Left cardiac atrium (tissue), 4 donors: Measurements from ENCODE around the gene LRRC42. TPM values are rescaled to one million over a fixed set of nuclear protein-coding genes. Genes with fewer than 3 reads are reported as not detected.
A peak's percentile ranks its signal among the peaks of the same experiment; 100 is the strongest.

Source experiments
- ATAC-seq, 2 donors: fragments of 200-7000 bp; cut with Tn5 transposase; one replicate each; pipeline ENCODE4 v1.9.1; 2020; ENCODE audit warnings: mild to moderate bottlenecking in 2 of 2, moderate library complexity in 2 of 2
- DNase-seq: peaks from one replicate; pipeline ENCODE4 v3.0.0-alpha.2; 2020
- intact Hi-C, 2 donors: fragments of 100-400 bp; cut with DNase I; formaldehyde crosslinking; loops; one replicate each; pipeline versions ENCODE4 v1.14.1 to v1.15.1; 2022 to 2023
- long read RNA-seq: library from polyadenylated mRNA; unstranded; transcript quantifications from one replicate; pipeline ENCODE4 v2.0.0, GENCODE V29; 2021
- total RNA-seq, 2 donors: library from RNA; stranded (reverse); fragmentation: NEBNext Ultra II Directional; extraction: Animal tissue kit (Norgen Biotek cat#: 25700); gene quantifications; one replicate each; pipeline ENCODE4 v1.2.1, GENCODE V29; 2021
- donor health status: DM: no; HTN: yes; CAD: no.
- donor health status: DM: no; HTN: yes; CAD: no; lungs with severe emphysema.
- donor health status: DM: yes; HTN: yes; CAD: no.
- donor health status: Dilated cardiomyopathy.

LRRC42 gene, protein sequence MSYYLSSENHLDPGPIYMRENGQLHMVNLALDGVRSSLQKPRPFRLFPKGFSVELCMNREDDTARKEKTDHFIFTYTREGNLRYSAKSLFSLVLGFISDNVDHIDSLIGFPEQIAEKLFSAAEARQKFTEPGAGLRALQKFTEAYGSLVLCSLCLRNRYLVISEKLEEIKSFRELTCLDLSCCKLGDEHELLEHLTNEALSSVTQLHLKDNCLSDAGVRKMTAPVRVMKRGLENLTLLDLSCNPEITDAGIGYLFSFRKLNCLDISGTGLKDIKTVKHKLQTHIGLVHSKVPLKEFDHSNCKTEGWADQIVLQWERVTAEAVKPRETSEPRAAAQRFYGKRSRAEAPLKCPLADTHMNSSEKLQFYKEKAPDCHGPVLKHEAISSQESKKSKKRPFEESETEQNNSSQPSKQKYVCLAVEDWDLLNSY
- 10 to 100 TPM; 13.5 to 17.9 TPM for total RNA-seq
- long read RNA-seq, transcript LRRC42-201 (8 exons, 1,727 nt) = minor isoform, 8 of 21 reads
- long read RNA-seq, transcript LRRC42-203 (9 exons, 2,037 nt) = major isoform, 9 of 21 reads
- long read RNA-seq, partial matches to known transcripts = 1 of 21 reads
- long read RNA-seq, other reads (novel, unspliced or antisense) = 3 of 21 reads

DNA sequence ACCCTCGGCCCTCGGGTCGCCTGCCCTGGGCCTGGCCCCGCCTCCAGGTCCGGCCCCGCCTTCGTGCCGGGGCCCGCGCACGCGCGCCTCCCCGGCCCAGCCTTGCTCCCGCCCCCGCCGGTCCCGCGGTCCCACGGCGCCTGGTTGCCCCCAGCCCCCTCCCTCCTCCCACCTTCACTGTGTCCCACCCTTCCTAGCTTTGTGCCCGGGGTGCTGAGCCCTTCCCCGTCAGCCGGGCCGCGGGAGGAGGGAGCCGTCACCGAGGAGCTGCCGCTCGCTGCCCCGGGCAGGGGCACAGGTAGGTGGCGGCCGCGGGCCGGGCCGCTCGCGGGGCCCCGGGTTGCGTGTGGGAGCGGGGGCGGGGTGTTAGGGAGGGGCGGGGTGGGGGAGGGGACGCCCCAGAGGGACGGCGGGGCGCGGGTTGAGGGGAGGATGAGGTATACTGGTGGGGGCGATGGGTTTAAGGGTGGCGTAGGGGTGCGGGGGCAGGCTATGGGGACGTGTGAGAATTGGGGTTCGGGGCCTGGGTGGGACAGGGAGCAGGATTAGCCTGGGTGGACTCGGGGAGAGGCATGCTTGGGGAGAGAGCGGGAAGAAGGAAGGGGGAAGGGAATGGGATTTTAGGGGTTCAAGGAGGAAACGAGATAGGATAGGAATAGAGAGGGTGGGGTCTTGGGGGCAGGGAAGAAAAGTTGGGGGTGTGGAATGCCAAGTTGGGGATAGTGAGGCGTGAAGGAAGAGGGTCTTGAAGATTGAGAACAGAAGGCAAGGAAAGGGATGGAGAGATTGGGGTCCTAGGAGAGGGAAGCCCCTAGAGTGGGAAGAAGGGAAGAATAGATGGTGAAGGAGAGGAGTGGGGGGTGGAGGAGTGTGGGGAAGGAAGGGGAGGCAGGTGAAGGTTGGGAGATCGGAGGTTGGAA is at the start of gene LRRC42:
Gene LRRC42 (plus strand): TSS at position 99 of the 920 bp plus-strand sequence. CDS start 5,650 bp downstream, outside the sequence.
- intact Hi-C loops = loop anchor here in 1 of 2 donors (5.0 kb wide), 1 partner anchor 59 kb away; the partner anchor contains the start of gene YIPF1

DNA sequence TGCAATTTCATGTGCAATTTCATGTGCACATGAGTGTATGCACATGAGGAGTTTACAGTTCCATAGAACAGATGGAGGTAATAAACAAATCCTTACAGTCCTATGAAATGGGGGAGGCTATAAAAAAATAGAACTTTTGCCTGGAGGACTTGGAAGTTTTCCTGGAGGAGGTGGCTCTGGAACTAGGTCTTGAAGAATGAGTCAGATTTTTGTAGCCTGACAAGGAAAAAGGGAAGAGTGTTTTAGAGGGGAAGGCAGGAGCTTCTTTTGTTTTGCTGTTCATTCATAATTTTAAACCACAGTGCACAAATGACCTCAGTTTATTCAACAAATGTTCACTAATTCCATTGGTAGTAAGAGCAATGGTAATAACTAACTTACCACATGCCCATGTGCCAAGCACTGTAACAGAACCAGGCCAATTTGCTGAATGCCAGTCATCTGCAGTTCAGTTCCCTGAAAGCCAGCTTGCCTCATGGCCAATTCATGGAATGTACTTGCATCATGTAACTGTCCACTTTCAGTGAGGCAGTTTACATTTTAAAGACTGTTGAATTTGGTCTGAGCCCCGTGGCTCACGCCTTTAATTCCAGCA is 49.4 kb upstream of the LRRC42 start:
- ATAC-seq (peak in 1 of 2 donors; percentile 55), DNase-seq (no peak)
- intact Hi-C loops = no loop called here

More for the DNA sequence above, at the start of gene LRRC42:
- ATAC-seq (peak; percentile 88 to 91), DNase-seq (no peak)

DNA sequence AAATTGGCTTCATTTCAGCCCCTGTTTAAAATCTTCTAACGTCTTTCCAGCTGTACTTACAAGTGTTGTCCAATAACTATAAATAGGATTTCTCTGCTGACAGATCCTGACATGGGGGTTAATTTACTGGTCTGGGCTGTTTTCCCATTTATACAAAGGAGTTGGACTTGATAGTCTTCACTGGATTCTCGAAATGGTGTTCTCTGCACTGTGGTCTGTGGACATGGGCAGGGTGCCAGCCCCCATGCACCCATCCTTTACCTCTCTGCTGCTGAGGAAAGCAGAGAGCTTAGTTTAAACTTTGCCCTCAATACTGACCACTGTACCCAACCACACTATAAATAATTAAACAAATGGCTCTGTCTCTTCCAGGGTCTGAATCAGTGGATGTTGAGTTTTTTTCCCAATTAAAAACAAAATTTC is 46.9 kb upstream of the LRRC42 start:
- intact Hi-C loops = no loop called here
- peak; percentile 51 to 58 for ATAC-seq

DNA sequence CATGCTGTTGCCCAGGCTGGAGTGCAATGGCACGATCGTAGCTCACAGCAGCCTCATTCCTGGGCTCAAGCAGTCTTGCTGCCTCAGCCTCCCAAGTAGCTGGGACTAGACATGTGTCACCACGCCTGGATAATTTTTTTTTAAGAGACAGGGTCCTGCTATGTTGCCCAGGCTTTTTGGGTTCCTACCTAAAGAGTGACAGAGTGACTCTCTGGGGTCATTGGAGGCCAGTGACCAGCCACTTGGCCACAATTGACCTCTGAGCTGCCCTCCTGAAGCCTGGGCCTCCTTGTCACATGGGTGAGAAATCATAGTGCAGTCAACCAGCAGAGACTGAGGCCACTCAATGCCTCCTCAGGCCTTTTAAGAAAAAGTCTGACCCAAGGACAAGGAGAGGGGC is 46.4 kb upstream of the LRRC42 start:
- intact Hi-C loops = no loop called here
- DNase-seq (no peak), ATAC-seq (no peak)

More for the DNA sequence above, 46.9 kb upstream of the LRRC42 start:
- no peak for DNase-seq

DNA sequence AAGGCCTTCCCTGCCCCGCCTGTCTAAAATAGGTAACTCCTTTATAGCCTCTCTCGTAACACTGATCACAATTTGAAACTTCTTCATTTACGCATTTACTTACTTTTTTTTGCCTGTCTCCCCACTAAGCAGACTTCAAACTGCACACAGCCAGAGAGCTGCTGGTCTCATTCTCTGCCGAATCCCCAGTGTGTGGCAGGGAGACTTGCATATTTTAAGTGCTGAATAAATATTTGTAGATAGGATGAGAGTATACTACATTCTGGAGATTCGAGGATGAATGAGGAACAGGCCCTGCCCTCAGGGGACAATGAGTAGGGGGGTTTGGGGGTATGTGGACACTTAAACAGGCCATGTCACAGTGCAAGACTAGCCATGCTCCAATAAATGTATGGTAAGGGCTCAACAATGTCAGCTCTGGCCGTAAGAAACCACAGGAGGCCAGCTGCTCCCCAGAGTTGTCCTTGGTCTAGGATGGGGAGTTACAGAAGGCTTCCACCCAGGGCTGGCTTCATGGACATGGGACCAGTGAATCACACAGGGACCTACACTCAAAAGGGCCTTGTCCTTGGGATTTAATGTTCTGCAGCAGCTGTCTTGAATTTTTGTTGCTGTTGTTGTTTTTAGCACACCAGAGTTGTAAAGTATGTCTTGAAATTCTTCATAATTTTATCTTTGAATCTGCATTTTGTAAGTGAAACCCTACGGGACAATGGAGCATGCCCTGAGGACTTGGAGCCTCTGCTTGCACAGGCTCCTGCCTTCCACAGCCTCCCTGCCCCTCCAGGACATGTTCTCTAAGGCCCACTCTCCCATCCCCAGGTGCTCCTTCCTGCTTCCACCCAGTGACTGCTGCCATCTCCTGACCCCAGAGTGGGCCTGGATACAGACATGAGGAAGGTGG is 43.7 kb upstream of the LRRC42 start:
- DNase-seq = no peak
- intact Hi-C loops = no loop called here
- ATAC-seq = no peak

DNA sequence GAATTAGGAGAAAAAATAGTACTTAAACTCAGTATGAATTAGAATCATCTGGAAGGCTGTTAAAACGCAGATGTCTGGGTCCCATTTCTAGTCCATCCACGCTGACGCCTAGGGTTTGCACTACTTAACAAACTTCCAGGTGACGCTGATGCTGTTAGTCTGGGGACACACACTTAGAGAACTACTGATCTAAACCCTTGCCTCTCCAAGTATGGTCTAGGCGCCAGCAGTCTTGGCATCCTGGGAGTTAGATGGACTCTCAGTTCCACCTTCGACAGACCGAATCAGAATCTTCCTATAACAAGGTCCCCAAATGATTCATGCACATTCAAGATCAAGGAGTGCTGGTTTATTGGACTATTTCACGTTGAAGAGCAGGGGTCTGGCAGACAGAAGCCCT is 40.6 kb upstream of the LRRC42 start:
- intact Hi-C loops = no loop called here
- ATAC-seq (no peak), DNase-seq (no peak)

DNA sequence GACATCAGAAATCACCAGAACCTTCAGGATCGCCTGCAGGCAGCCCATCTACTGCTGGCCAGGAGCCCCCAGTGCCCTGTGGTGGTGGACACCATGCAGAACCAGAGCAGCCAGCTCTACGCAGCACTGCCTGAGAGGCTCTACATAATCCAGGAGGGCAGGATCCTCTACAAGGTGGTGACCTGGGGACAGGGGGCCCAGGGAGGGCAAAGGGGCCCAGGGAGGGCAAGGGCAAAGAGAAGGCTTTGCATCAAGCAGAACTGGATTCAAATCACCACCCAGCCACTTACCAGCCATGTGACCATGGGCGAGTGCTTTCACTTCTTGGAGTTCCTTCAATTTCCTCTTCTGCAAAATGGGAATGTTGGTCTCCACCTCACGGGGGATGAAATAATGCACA is 40.0 kb upstream of the LRRC42 start:
- intact Hi-C loops = no loop called here
- ATAC-seq (no peak), DNase-seq (no peak)

DNA sequence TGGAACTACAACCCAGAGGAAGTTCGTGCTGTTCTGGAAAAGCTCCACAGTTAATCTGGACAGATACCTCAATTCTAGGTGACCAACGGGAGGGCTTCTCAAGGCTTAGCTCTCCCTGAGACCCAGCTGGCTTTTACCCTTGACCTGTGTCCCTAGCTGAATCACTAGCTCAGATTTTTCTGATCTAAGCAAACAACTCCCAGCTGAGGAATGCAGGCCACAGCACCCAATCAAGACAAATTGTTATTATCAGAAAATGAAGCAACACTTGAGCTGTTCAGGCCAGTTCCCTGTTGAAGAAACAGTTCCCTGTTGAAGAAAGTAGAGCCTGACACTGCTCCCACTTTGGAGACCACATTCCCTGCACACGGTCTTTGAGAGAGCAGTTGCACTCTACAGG is 36.2 kb upstream of the LRRC42 start:
- DNase-seq (no peak), ATAC-seq (peak in 1 of 2 donors; percentile 16)
- intact Hi-C loops = no loop called here

DNA sequence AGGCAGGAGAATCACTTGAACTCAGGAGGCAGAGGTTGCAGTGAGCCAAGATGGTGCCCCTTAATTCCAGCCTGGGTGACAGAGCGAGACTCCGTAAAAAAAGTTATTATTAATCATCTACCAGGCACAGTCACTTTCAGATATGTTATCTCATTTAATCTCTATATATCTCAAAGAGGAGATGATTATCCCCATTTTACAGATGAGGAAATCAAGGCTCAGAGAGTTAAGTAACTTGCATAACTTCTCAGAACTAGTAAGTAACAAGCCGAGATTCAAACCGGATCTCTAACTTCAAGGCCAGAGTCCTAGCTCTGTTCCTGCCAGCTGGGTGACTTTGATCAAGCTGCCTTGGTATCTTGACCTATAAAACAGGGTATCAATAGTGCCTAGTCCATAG is 34.7 kb upstream of the LRRC42 start:
- intact Hi-C loops = no loop called here
- DNase-seq = no peak
- no peak for ATAC-seq

DNA sequence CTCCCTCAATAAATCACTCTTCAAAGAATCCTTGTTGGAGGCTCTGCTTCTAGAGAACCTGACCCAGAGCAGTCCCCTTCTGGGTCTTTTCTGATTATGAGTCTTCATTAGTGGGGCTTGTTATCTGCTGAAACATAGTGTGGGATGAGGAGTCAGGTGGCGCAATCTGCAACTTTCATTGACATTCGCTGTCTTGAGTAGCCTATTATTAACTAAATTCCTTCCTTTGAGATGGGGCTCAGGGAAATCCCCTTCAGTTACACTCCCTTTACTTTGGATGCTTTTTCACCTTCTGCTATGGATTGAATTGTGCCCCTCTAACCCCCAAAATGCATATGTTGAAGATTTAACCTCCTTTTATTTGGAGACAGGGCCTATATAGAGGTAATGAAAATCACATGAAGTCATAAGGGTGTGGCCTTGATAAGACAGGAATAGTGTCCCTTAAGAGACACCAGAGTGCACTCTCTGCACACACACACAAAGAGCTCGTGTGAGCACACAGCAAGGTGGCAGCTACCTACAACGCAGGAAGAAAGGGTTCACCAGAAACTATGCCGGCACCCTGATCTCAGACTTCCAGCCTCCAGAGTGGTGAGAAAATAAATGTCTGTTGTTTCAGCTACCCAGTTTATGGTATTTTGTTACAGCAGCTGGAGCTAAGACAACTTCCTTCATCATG is 32.7 kb upstream of the LRRC42 start:
- ATAC-seq (no peak), DNase-seq (no peak)
- intact Hi-C loops = no loop called here

DNA sequence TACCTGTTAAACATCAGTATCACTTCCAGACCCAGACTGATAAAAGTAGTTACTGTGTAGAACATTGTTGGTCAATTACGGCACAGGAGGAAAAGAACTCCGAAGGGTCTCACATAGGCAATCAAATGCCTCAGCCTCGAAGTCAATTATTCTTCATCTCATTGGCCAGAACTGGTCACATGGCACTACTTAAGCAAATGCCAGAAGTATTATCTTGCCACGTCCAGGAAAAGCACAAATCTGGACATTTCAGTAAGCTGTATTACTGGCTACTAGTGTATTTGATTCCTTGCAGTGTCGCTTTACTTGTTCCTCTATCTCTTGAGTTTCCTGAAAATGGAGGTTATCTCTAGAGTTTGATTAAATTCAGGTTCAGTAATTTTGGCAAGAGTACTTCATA is 27.8 kb upstream of the LRRC42 start:
- DNase-seq = no peak
- intact Hi-C loops = no loop called here
- ATAC-seq = no peak

DNA sequence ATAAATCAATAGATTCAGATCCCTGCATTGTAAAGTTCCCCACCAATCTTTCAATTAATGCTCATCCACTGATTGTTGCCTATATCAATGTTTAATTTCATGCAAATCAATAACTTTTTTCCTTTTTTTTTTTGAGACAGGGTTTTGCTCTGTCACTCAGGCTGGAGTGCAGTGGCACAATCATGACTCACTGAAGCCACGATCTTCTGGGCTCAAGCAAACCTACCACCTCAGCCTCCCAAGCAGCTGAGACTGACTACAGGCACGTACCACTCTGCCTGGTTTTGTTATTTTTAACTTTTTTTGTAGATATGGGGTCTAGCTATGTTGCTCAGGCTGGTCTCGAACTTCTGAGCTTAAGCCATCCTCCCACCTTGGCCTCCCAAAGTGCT is 26.5 kb upstream of the LRRC42 start:
- intact Hi-C loops = no loop called here
- no peak for ATAC-seq
- DNase-seq = no peak

DNA sequence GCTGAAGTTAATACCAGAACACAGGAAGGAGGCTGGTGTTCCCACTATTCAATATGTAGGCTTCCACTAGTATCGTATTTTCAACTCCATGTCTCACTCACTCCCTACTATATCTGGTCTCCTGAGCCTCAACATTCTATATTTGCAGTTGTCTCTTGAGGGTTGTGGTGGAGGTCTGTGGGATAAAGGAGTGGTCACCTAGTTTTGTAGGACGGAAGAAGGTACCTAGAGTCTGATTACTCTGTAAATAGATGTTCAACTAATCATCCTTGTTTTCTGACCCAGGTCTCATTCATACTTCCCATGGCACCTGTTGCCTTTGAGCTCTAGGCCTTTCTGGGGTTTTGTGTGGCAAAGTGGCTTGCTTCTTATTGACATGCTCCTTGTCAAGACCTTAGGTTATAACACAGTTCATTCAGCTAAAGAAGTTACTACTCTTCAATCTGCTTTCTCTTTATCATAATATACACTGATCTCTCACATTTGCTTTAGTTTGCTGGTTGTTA is 18.7 kb upstream of the LRRC42 start:
- intact Hi-C loops = no loop called here
- DNase-seq (no peak), ATAC-seq (no peak)

DNA sequence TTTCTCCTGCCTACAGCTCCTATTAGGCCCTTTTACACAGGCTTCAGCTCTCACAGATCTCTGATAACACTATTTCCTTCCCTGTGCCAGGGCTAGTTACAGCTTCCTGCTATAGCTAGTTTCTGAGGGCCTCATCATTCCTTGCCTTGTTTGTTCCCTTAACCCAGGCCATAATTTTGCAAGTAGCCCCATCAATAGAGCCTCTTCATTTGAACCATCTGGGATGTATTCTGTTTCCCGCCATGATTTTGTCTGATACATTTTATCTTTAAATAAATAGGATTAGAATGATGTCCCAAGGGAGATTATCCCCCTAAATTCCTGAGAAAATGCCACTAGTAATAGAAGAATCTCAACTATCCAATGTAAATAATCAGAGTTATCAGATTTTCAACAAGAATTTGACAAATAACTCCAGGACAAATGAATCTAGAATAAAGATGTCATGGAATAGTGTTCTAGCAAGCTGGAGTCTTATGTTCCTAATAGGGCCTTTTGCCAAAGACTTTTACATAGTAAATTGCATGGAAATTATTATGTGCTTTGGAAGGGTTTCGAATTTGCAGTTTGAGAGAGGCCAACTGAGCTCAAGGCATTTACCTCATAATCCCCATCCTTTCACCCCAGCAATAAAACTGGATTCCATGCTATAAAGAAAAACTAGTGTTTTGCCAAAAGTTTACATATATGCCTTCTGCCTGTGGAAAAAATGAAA is 16.7 kb upstream of the LRRC42 start:
- ATAC-seq = no peak
- intact Hi-C loops = no loop called here

DNA sequence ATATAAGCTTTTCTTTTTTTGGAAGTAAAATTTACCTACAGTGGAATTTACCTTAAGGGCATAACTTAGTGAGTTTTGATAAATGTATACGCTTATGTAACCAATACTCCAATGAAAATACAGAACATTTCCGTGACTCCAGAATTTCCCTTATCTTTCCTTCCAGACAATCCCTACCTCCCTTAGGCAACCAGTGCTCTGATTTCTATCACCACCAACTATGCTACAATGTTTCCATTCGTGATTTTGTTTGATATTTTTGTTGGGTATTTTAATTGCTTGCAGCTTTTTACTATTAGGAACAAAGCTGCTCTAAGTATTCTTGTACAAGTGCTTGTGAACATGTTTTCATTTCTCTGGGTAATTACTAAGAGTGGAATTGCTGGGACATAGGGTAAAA is 15.2 kb upstream of the LRRC42 start:
- DNase-seq = no peak
- intact Hi-C loops = no loop called here
- ATAC-seq = no peak

More for the DNA sequence above, 16.7 kb upstream of the LRRC42 start:
- DNase-seq = no peak

DNA sequence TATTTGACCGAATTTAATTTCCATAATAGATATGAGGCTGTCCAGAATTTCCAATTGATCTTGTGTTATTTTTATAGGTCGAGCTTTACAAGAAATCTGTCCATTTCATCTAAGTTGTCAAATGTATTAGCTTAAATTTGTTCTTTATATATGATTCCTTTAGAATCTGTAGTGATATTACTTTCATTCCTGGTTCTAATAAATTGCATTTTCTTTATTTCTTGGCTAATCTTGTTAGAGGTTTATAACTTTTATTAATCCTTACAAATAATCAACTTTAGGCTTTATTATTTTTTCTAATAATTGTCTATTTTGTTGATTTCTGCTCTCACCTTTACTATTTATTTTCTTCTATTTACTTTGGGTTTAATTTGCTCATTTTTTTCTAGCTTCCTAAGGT is 14.6 kb upstream of the LRRC42 start:
- ATAC-seq (no peak), DNase-seq (no peak)
- intact Hi-C loops = no loop called here

DNA sequence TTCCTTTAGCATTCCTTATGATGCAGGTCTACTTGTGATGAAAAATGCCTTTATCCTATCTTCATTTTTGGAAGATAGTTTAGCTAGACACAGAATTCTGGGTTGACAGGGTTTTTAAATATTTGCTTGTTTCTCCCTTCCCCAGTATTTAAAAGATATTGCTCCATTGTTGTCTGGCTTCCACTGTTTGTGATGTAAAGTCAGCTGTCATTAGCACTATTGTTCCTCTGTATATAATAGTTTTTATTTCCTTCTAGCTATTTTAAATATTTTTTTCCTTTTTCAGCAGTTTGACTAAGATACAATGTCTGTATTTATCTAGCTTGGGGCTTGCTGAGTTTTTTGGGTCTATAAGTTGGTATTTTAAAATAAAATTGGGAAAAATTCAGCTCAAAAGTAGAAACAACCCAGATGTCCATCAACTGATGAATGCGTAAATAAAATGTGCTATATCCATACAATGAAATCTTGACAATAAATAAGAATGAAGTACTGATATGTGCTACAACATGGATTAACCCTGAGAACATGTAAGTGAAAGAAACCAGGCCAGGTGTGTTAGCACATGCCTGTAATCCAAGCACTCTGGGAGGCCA is 11.9 kb upstream of the LRRC42 start:
- DNase-seq = no peak
- intact Hi-C loops = no loop called here
- no peak for ATAC-seq
